HG02763 (cell line): Measurements from ENCODE around the gene TIFAB.

Experiments
- ATAC-seq: cut with Tn5 transposase; IDR thresholded peaks from one replicate; pipeline ENCODE4 v1.9.1; 2021; ENCODE audit warnings: mild to moderate bottlenecking, moderate library complexity; ENCODE audit not compliant: unreplicated experiment

The TIFAB gene

DNA sequence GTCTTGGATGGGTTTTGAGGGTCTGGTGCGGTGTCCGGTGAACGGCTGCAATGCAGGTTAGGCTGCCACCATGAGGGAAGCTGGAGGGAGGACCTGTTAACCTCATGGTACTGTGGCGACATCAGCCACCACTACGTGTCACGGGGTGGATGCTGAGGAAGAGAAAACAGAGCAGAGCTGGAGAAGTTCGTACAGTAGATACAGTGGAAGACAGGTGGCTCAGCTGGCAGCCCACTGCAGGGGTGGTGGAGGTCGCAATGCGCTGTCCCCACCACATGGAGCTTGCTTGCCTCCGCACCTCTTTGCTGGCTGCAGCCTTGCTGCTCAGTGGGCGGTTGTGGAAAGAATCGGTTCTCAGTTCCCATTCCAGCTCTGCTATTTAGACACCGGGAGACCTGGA is 7.8 kb downstream of the TIFAB start:
- ATAC-seq, result no peak

DNA sequence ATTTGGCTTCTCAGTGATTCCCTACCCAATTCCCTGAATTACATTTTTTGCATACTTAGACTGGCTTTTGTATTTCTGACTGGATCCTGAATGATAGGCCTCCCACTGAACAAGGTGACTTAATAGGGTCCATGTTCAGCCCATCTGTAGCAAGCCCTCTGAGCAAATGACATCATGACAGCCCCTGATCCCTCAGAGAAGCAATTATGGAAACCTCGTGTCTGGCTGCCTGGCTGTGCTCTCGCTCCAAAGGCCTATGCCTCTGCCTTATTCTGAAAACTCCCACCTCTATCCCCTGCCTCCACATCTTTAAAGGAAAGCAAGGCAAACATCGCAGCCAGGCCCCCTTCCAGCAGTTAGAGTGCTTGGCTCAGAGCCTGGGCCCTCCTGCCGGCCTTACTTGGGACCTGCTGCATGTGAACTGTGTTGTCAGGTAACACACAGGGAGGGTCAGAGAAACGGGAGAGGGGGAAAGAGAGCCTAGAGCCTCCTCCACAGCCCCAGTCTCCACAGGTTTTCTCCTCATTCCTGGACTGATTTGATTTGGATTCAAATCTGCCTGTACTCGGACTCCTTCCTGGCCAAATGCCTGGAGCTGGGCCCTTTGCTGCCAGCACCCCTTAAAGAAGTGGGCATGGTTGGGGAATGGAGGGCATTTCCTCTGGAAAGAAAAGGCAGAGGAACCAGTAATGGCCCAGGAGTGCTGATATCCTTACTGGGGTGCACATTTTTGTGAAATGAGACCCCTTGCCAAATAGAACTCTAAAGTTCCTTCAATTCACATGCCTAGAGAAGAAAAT is 8.8 kb downstream of the TIFAB start:
- ATAC-seq, result no peak

DNA sequence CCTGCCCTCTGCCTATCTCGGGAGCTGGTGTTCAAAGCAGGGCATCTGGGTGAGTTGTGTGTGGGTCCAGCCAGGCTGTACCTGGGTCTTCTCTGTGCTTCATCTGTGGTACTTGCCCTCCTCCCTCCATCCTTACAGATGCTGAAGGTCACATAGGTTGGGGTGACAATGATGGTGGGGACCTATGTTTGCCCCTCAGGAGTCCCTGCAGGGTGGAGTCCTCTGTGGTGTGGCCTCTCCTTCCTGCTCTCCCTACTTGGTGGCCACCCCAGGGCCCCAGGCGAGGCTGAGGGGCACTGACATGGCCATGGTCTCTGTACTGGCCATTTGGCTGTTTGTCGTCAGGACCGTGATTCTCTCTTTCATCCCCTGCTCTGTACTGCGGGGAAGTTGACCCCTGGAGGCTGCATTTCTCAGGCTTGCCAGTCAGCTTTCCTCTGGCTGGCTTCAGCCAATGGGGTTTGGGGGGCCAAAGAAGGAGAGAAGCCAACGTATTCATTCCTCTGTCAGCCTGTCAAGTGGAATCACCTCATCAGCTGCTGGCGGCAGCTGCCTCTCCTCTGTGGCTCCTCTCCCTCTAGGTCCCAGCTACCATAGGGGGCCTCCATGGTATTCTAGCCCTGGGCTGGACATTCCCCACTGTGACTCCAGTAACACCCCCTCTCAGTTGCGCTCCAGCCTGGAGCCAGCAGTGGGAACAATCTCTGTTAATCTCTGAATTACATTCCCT is 9.6 kb downstream of the TIFAB start:
- no peak for ATAC-seq

DNA sequence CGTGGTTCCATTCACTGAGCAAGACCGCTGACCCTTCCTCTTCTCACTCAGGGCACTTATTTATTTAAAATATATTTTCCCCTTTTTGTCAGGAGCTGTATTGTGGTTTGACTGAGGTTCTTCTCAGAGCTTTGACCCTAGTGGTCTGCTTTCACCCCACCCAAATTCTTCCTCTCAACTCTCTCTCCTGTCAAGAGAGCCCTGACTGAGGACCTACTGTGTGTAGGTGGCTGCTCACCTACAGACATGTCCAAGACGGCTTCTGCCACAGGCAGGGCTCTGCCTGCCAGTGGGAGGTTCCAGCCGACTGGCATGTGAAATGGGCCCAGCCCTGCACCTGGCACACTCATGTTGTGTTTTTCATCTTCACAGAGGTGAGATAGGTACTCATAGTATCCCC is 10.2 kb downstream of the TIFAB start:
- no peak for ATAC-seq

DNA sequence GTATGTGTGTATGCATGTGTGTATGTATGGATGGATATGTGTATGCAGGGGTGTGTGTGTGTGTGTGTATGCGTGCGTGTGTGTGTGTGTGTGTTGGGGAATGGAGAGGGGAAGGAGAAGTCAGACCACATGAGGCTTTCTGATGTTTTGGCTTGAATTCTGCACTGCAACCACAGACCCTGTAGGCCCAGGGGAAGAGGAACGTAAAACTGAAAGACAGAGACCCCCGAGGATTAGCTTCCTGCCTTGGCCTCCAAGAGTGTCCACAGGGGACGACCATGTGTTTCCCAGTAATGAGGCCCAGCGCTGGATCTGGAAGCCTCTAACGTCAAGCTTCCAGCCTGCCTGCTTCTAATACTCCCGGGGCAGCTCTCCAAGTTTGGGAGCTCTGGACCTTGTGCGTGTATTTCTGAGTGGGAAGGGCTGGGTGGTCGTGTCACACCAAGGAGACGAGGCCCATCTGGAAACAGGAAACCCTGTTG is 10.8 kb downstream of the TIFAB start:
- no peak for ATAC-seq

DNA sequence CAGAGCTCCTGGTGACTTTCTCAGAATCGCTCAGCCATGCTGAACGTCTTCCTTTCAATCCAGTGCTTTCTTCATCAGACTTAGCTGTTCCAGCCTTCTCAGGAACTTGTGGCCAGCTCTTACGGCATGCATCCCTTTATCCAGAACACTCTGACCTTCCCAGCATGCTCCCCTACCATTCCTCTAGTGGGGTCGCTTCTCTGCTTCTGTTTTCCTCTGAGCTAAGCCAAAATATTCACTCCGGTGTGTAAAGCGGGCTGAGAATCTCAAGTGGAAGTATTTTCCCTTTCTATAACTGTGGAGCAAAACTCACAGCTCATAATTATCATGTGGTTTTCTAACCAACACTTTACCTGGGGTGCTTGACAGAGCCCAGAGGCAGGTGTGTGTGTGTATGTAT is 11.2 kb downstream of the TIFAB start:
- no peak for ATAC-seq

DNA sequence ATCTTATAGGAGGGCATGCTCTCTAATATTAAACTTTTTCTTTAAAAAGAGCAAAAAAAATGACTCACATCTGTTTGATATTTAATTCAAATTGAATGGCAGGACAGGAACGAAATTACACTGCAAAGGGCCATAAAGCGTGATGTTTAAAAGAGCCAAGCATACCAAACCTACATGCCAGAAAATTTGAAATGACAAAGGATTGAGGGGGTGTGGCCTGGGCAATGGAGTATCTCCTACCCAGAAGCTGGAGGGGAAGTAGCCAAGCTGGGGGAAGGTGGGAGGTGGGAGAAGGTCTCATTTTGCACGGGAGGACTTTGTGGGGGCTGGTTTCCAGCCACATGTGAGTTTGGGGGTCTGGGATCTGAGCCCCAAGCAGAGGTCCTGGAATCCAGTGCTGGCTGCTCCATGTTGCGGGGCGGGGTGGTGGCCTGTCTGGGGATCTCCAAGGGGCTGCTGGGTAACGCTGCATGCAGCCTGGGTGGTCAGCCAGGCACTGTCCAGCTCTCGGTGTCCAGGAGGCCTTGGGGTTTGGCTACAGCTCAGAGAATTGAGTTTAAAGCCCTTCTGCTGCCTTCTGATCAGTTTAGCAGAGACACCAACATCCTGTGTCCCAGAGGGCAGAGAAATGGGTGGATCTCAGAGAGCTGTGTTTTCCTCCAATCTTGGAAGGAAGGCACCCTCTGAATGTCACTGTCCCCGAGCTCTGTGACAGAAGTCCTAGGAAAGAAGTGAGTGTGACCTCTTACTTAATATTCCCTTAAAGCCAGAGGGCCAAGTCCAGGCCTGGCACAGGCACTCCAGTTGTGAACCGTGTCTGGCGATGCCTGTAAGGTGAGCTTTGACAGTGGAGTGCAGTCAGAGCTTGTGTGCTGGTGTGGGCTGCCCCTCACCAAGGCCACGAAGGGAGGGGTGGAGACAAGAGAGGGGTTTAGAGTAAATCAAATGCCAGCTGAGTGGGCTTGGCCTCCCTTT is 12.6 kb downstream of the TIFAB start:
- ATAC-seq, result no peak

DNA sequence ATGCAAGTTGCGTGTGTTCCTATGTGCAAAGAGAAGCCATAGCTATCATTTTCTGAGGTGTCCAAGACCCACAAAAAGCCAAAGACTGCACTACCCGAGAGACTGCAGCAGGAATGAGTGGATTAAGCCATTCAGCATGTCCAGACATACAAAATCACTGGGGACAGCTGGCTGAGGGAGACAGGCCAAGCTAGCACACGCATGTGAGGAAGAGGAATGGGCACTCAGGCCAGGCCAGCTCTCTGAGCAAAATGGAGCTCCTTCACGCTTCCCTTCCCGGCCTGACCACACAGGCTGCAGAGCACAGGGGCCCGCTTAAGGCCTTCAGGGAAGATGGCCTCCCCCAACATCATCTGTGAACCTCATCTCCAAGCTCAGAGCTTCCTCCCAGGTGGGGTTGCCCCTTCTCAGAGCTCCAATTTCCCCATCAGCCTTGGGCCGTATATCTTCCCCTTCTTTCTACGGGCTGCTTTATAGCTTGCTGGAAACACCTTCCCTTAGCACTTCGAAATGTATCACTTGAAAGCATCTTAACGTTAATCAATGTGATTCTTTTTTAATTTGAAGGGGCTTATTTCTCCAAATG is 13.4 kb downstream of the TIFAB start:
- no peak for ATAC-seq

DNA sequence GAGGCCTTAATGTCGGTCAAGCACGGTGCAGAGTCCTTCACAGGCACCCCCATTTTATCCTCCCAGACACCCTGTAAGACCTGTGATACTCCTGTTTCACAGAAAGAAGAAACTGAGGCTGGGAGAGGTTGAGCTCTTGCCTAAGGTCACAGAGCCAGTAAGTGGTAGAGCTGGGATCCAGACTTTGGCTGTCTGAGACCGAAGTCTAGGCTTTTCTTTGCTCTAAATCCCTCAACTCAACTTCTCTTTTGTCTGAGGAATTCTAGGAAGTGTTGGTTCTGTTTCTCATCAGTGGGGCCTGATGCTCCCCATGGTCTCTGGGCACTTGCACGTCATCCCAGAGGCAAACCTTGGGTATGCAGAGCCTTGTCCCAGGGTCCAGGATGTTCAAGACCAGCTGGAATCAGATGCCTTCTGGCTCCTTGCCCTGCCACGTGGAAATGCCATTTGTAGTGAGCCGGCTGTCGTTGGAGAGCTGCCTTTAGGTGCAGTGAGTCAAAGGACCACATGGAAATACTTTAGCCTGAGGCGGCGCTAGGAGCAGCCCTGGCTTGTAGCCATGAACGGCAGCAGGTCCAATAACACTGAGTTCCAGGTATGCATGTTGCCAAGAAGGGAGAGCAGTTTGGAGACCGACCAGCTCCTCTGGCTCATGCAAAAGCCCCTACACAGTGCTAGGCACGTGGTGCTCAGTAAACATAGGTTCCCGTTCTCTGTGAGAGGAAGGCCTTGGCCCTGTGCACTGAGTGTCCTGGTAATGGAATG is 14.2 kb downstream of the TIFAB start:
- ATAC-seq, result no peak

DNA sequence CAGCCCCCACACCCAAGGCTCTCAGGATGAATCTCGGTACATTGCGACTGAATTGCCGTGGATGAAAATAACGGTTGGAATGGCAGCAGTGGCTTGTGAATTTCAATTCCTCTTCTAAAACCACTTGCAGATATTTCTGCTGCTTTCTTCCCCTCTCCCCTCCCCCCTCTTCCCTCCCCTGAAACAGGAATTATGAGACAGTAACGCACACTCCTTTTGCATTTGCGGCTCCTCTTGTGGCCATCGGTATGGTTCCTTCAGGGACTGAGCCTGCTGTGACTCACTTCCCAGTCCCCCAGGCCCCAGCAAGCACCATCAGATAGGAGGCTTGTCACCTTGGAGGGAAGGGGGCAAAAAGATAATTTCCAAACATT is 14.7 kb downstream of the TIFAB start:
- ATAC-seq, result no peak

DNA sequence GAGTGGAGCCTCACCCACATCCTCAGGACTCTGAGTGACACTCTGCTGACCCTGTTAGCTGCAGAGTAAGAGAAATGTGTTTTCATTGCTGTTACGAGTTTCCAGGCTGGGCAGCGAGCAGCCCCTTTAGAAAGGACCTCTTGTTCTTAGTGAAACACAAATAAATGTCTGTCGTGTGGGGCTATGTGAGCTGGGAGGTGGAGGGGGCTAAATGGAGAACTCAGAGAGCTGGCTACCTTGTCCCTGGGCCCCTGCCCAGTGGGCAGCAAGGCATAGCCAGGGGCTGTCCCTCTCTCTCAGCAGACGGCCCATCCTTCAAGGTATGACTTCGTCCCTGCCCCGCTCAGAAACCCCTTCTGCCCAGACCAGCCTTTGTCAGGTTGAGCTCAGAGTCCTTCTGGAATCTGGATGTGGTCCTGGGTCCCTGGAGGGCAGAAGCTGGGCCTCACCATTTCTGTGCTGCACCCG is 15.2 kb downstream of the TIFAB start:
- ATAC-seq, result no peak

DNA sequence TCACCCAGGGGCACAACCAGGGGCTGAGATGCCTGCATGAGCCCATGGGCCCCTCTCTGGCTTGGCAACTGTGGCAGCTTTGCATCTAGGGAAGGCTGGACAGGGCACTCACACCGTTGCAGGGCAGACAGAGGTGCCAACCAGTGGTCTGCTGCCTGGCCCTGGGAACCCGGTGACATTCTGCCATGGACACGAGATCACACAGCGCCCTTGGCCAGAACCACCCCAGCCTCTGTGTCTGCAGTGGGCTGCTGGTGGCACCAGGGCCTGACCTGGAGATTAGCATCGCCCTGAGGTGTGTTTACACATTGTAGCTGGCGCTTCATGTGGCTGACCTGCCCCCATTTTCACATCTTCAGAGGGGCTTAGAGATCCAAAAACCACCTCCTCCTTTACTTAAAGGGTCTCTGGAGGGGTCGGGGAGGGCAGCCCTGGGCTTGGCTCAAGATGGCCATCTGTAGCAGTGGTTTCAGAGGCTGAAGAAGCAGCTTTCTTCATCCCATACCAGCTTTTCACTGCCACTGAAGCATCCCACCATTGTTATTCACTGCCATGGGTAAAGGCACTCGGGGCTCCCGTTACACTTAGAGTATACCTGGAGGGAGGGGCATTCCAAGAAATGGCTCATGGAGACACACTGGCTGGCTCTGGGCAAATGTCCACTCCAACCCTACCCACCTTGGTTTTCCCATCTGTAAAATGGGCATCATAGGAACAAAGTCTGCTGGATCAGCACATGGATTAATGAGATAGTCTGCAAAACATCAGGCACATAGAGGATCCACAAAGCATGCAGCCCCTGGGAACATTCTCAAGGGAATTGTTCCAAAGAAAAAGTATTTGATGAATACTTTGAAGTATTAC is 16.5 kb downstream of the TIFAB start:
- no peak for ATAC-seq

DNA sequence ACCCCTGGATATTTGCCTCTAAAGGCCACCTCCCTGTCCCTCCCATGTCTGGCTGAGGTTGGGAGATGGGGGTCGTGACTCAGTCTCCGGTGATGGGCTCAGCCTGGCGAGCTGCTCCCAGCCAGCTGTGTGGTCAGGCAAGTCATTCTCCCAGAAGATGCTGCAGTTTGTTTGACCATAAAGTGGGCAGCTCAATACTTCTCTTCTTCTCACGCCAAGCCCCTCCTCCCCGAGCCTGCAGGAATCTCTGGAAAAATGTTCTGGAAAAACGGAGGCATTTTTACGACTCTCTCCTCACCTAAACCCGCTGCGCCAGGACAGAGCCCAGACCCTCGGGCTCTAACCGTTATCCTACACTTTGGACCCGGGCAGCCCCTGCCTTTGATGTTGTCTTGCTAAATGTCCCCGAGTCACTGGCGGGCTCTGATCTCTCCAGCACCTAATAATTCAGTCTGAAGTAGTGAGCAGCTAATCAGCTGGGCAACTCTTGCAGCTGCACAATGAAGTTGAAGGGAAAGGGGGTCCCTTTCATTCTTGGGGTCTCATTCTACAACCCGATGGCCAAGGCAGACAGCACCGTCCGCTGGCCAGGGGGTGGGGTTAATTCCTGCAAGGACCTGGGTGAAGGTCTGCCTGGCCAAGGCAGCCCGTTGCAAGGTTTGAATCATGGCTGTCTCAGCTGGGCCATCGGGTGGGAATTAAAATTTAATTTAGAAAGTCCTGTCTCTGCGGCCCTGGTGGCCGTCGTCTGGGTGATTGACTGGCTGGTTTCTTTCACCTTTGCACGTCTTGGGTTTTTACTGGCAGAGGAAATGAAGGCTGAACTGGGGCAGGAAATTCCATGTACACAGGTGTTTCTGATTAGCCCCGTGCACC is 17.3 kb downstream of the TIFAB start:
- no peak for ATAC-seq

DNA sequence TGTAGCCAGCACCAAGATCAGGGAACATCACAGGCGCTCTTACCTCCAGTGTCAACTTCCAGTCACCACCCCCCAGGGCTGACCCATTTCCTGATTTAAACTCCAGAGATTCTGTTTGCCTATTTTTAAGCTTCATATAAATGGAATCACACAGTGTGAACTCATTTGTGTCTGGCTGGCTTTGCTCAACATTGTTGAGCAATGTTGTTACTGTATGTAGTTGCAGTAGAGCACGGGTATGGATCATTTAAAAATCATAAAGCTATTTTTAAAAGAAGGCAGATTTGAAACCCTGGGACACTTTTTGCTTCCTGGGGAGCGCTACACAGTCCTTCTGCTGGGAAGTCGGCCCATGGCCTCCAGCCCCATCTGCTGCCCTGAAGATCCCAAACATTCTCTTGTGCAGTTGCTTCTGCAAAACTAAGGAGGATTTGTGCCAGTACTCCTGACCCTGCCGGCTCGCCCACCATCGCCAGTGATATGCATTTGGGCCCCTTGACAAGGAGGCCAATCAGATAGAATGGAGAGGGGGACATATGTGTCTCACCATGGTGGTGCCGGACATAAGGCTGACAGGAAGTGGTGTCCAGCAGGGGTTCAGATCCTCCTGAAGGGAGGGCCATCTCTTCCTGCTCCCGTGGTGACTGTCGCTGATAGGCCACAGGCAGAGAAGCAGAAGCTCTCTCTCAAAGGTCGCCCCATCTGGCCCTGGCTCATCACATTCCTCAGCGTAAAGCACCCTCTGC is 18.3 kb downstream of the TIFAB start:
- ATAC-seq, result no peak

DNA sequence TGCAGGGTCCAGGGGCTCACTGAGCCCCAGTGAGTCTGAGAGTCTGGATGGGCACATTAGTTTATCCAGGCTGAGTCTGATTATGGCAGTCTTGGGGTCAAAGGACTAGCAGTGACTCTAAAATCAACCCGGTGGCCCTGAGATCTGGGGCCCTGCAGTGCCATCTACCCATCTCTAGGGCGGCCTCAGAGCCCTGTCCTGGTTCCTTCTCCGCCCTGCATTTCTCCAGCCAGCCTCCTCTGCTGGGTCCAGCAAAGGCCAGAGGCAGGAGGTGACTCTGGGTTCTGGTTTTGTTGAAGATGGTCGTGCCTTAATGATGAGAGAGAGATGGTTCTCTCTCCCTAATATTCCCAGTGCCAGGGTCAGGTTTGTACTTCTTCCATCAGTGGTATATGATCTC is 20.0 kb downstream of the TIFAB start:
- no peak for ATAC-seq

DNA sequence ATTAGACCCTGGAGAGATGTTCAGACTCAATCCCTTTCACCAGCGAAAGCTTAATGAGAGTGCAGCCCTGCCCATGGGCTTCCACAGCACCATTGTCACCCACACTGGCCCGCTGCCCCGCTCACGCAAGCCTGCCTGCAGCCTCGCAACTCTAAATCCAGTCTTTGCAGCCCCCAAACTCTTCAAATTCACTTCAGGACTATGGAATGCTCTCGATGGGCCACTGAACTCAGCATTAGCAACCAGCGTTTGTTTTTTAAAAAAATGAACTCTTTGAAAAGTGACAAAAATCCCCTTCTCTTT is 22.1 kb downstream of the TIFAB start:
- no peak for ATAC-seq

DNA sequence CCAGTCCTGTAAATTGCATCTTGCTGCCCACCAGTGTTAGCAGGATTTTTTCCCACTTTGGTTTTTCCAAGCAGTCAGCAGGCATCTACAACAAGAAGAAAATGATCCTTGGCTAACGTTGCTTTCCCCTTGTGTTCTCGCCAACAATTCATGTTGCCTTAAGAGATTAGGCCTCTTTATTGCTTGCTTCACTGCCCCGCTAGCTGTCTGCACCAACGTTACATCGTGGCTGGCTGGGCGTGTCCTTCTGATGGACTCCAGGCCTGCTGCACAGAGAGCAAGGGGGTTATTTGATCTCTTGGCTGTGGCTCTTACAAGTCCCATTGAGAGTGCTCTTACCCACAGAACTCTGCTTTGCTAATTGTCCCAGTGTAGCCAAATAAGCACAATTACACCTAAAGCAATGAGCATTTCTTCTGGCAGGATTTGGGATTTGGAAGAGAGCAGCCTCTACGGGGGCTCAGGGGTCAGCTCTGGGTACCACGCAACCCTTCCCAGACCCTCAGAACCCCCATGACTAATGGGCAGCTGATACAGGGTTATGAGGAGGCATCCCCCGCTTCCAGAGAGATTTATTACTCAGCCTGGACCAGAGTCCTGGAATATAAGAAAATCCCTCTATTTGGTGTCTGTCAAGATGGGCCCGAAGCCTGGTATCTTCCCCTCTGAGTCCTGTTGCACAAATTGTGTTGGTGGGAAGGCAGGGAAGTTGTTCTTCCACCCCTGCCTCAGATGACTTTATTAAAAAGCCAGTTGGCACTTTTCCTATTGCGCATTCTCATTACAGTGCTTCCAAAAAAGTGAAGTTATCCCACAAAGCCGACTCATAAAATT is 22.6 kb downstream of the TIFAB start:
- no peak for ATAC-seq
